HepG2 (cell line): ENCODE data around the gene ABCB9. TPM values are rescaled to one million over a fixed set of nuclear protein-coding genes. Genes with fewer than 3 reads are reported as not detected.
A peak's percentile ranks its signal among the peaks of the same experiment; 100 is the strongest.

Experiments
- CCAR2 ChIP-seq: fragments of 200-400 bp; formaldehyde crosslinking; optimal IDR thresholded peaks from 2 replicates; pipeline ENCODE3; 2018; ENCODE audit warnings: low read depth, mild to moderate bottlenecking, low read length, moderate library complexity
- FLYWCH1 ChIP-seq: sonication (generic); formaldehyde crosslinking; IDR thresholded peaks from 2 replicates; pipeline ENCODE4 v1.8.1; 2023; ENCODE audit warnings: mild to moderate bottlenecking, missing genetic modification reagents
- HNF4A ChIP-seq: sonication (generic); formaldehyde crosslinking; IDR thresholded peaks from 2 replicates; pipeline ENCODE4 v1.4.0; 2020; ENCODE audit warnings: missing genetic modification reagents
- HOXA7 ChIP-seq: sonication (generic); formaldehyde crosslinking; IDR thresholded peaks from 2 replicates; pipeline ENCODE4 v1.8.1; 2022; ENCODE audit warnings: mild to moderate bottlenecking, missing genetic modification reagents, moderate library complexity
- KAT2B ChIP-seq: fragments of 150-350 bp; IDR thresholded peaks from 2 replicates; pipeline ENCODE4 v1.6.1; 2014; ENCODE audit warnings: low read depth, low read length, borderline replicate concordance
- PHF21A ChIP-seq: sonication (generic); formaldehyde crosslinking; IDR thresholded peaks from 2 replicates; pipeline ENCODE4 v1.5.0; 2020; ENCODE audit warnings: mild to moderate bottlenecking, missing genetic modification reagents
- POGZ ChIP-seq: sonication (generic); formaldehyde crosslinking; IDR thresholded peaks from 2 replicates; pipeline ENCODE4 v1.4.0; 2020; ENCODE audit warnings: mild to moderate bottlenecking, missing genetic modification reagents
- POLR2A ChIP-seq, 2 experiments: IDR thresholded peaks; 2 replicates each; pipeline ENCODE4 v1.6.1; 2011; ENCODE audit warnings: low read depth in 2 of 2, low read length in 2 of 2, mild to moderate bottlenecking in 1 of 2, moderate library complexity in 1 of 2; ENCODE audit not compliant: insufficient read depth in 1 of 2
- XBP1 ChIP-seq: sonication (generic); formaldehyde crosslinking; IDR thresholded peaks from 2 replicates; pipeline ENCODE4 v1.5.0; 2020; ENCODE audit warnings: missing genetic modification reagents
- ZFY ChIP-seq: sonication (generic); formaldehyde crosslinking; IDR thresholded peaks from 2 replicates; pipeline ENCODE4 v1.4.0; 2020; ENCODE audit warnings: missing genetic modification reagents
- ZNF333 ChIP-seq: sonication (generic); formaldehyde crosslinking; IDR thresholded peaks from 2 replicates; pipeline ENCODE4 v1.4.0; 2020; ENCODE audit warnings: mild to moderate bottlenecking, missing genetic modification reagents, borderline replicate concordance
- ZNF780A ChIP-seq: sonication (generic); formaldehyde crosslinking; IDR thresholded peaks from 2 replicates; pipeline ENCODE4 v1.8.0; 2022; ENCODE audit warnings: mild to moderate bottlenecking, missing genetic modification reagents, moderate library complexity
- ZNF883 ChIP-seq: sonication (generic); formaldehyde crosslinking; IDR thresholded peaks from 2 replicates; pipeline ENCODE4 v1.5.1; 2020; ENCODE audit warnings: mild to moderate bottlenecking, missing genetic modification reagents; ENCODE audit errors: not compliant biosample characterization
- polyA plus RNA-seq, 8 experiments: library from polyadenylated mRNA; depleted of rRNA in 3 of 8; stranded (reverse) in 7 of 8; unstranded in 1 of 8; fragments of >200 nt; fragmentation: Illumina TruSeq in 4 of 8; extraction: Trizol in 4 of 8; gene quantifications; 2 replicates each; pipeline versions ENCODE4 v1.2.1 to v1.2.3, GENCODE V29; 2011 to 2016; ENCODE audit warnings: low read depth in 4 of 8, missing spikeins in 1 of 8, mixed read lengths in 1 of 8; ENCODE audit not compliant: insufficient read depth in 1 of 8
- total RNA-seq, 5 experiments: library from RNA; depleted of rRNA; stranded (reverse); fragments of >200 nt; fragmentation: Illumina TruSeq; extraction: Trizol; gene quantifications; 2 replicates each; pipeline ENCODE4 v1.2.3, GENCODE V29; 2016; ENCODE audit warnings: low read depth in 1 of 5
- TF ChIP-seq, protein P1 (sequence below): sonication (generic); formaldehyde crosslinking; IDR thresholded peaks from 2 replicates; pipeline ENCODE4 v1.5.0; 2020; ENCODE audit warnings: missing genetic modification reagents, mild to moderate bottlenecking, borderline replicate concordance
- TF ChIP-seq, protein P2 (sequence below): sonication (generic); formaldehyde crosslinking; IDR thresholded peaks from 2 replicates; pipeline ENCODE4 v1.4.0; 2020; ENCODE audit warnings: missing genetic modification reagents, borderline replicate concordance
- TF ChIP-seq, protein P3 (sequence below): sonication (generic); formaldehyde crosslinking; IDR thresholded peaks from 2 replicates; pipeline ENCODE4 v1.4.0; 2020; ENCODE audit warnings: missing genetic modification reagents
- TF ChIP-seq, protein P4 (sequence below): fragments of 450-650 bp; IDR thresholded peaks from 2 replicates; pipeline ENCODE4 v1.6.1; 2017
- TF ChIP-seq, protein P5 (sequence below): fragments of 450-650 bp; IDR thresholded peaks from 2 replicates; pipeline ENCODE4 v1.6.1; 2016
- TF ChIP-seq, protein P6 (sequence below): IDR thresholded peaks from 2 replicates; pipeline ENCODE4 v1.6.1; 2016; ENCODE audit warnings: control low read depth

ABCB9 gene
- total and polyA plus RNA-seq, 2 of the 13 experiments (the other 11 are each of a cell fraction or from before 2014, with no cell fraction given) = 5.1 to 6.0 TPM

DNA sequence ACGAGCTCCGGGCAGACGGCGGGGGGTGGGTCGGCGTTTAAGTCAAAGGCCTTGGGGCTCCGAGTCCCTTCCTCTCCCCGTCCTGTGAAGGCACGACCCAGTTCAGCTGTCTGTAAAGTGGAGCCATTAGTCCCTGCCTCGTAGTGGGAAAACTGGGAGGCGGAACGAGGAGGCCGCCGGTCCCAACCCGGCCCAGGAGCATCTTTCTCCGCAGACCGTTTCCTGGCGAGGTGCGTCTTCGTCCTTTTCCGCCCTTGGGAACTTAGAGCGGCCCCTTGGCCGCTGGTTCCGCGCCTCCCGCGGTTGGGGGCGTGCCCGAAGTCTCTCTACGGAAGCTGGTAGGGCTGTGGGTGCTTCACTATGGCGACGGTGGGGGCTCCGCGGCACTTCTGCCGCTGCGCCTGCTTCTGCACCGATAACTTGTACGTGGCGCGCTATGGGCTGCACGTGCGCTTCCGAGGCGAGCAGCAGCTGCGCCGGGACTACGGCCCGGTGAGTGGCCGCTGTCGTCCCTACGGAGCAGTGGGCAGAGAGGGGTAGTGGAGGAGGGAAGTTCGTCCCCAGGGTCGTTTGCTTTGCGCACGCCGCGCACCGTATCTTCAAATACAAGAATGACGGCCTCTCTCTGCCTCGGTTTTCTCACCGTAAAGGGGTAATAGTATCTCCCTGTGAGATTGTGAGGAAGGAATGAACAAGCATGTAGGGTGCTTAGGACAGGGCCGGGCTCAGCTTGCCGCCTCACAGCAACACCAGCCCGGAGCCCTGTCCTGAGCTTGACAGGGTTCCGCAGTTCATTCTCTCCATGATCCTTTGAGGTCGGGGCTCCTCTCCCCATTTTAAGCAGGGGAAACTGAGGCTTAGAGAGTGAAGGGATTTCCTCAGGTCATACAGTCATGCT is 8.9 kb upstream of the ABCB9 start, which contains the start of gene OGFOD2 (continued):
- TF ChIP-seq ZNF333 (peak; percentile 59; the same call in 1 of the 2 replicates), ZNF883 (CRISPR knock-in tag) (no peak), XBP1 (CRISPR knock-in tag) (no peak), KAT2B (no peak), POLR2A (IDR thresholded peaks at IDR 0.05; ENCODE audit: insufficient read depth in 1 of 2, low read depth in 2 of 2, low read length in 2 of 2) (peak in 1 of 2 experiments; percentile 75; a peak in 2 of 4 replicates), CCAR2 (no peak), PHF21A (CRISPR knock-in tag) (no peak; the same call in 1 of the 2 replicates), ZFY (CRISPR knock-in tag) (no peak; the same call in 1 of the 2 replicates), HOXA7 (no peak), ZNF780A (CRISPR knock-in tag) (no peak), HNF4A (CRISPR knock-in tag) (no peak), POGZ (CRISPR knock-in tag) (peak; percentile 46), FLYWCH1 (no peak)
- TF ChIP-seq, protein P1, sequence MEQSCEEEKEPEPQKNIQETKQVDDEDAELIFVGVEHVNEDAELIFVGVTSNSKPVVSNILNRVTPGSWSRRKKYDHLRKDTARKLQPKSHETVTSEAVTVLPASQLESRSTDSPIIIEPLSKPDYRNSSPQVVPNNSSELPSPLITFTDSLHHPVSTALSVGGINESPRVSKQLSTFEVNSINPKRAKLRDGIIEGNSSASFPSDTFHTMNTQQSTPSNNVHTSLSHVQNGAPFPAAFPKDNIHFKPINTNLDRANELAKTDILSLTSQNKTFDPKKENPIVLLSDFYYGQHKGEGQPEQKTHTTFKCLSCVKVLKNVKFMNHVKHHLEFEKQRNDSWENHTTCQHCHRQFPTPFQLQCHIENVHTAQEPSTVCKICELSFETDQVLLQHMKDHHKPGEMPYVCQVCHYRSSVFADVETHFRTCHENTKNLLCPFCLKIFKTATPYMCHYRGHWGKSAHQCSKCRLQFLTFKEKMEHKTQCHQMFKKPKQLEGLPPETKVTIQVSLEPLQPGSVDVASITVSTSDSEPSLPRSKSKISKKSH = no peak; the same call in 1 of the 2 replicates
- TF ChIP-seq, protein P2, sequence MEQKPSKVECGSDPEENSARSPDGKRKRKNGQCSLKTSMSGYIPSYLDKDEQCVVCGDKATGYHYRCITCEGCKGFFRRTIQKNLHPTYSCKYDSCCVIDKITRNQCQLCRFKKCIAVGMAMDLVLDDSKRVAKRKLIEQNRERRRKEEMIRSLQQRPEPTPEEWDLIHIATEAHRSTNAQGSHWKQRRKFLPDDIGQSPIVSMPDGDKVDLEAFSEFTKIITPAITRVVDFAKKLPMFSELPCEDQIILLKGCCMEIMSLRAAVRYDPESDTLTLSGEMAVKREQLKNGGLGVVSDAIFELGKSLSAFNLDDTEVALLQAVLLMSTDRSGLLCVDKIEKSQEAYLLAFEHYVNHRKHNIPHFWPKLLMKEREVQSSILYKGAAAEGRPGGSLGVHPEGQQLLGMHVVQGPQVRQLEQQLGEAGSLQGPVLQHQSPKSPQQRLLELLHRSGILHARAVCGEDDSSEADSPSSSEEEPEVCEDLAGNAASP (CRISPR knock-in tag) = peak; percentile 20; the same call in 1 of the 2 replicates
- TF ChIP-seq, protein P3, sequence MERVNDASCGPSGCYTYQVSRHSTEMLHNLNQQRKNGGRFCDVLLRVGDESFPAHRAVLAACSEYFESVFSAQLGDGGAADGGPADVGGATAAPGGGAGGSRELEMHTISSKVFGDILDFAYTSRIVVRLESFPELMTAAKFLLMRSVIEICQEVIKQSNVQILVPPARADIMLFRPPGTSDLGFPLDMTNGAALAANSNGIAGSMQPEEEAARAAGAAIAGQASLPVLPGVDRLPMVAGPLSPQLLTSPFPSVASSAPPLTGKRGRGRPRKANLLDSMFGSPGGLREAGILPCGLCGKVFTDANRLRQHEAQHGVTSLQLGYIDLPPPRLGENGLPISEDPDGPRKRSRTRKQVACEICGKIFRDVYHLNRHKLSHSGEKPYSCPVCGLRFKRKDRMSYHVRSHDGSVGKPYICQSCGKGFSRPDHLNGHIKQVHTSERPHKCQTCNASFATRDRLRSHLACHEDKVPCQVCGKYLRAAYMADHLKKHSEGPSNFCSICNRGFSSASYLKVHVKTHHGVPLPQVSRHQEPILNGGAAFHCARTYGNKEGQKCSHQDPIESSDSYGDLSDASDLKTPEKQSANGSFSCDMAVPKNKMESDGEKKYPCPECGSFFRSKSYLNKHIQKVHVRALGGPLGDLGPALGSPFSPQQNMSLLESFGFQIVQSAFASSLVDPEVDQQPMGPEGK (CRISPR knock-in tag) = peak; percentile 81
- TF ChIP-seq, protein P4, sequence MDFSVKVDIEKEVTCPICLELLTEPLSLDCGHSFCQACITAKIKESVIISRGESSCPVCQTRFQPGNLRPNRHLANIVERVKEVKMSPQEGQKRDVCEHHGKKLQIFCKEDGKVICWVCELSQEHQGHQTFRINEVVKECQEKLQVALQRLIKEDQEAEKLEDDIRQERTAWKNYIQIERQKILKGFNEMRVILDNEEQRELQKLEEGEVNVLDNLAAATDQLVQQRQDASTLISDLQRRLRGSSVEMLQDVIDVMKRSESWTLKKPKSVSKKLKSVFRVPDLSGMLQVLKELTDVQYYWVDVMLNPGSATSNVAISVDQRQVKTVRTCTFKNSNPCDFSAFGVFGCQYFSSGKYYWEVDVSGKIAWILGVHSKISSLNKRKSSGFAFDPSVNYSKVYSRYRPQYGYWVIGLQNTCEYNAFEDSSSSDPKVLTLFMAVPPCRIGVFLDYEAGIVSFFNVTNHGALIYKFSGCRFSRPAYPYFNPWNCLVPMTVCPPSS = no peak
- TF ChIP-seq, protein P5, sequence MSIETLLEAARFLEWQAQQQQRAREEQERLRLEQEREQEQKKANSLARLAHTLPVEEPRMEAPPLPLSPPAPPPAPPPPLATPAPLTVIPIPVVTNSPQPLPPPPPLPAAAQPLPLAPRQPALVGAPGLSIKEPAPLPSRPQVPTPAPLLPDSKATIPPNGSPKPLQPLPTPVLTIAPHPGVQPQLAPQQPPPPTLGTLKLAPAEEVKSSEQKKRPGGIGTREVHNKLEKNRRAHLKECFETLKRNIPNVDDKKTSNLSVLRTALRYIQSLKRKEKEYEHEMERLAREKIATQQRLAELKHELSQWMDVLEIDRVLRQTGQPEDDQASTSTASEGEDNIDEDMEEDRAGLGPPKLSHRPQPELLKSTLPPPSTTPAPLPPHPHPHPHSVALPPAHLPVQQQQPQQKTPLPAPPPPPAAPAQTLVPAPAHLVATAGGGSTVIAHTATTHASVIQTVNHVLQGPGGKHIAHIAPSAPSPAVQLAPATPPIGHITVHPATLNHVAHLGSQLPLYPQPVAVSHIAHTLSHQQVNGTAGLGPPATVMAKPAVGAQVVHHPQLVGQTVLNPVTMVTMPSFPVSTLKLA = peak; percentile 48; the same call in 1 of the 2 replicates
- TF ChIP-seq, protein P6, sequence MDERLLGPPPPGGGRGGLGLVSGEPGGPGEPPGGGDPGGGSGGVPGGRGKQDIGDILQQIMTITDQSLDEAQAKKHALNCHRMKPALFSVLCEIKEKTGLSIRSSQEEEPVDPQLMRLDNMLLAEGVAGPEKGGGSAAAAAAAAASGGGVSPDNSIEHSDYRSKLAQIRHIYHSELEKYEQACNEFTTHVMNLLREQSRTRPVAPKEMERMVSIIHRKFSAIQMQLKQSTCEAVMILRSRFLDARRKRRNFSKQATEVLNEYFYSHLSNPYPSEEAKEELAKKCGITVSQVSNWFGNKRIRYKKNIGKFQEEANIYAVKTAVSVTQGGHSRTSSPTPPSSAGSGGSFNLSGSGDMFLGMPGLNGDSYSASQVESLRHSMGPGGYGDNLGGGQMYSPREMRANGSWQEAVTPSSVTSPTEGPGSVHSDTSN (CRISPR knock-in tag) = no peak
